Mesendoderm (in vitro differentiated cells): ENCODE data around the gene FBXW5.
A peak's percentile ranks its signal among the peaks of the same experiment; 100 is the strongest.

Experiments used
- DNase-seq: peaks from one replicate; pipeline ENCODE4 v3.0.0; 2013
- H2AK5ac ChIP-seq: 2 replicates; pipeline ENCODE4 v1.6.1; 2013; ENCODE audit warnings: low read length, inconsistent platforms
- H2BK120ac ChIP-seq: 2 replicates; pipeline ENCODE4 v1.6.1; 2013; ENCODE audit warnings: low read depth, mild to moderate bottlenecking, low read length, moderate library complexity, mixed read lengths
- H2BK15ac ChIP-seq: replicated peaks from 2 replicates; pipeline ENCODE4 v1.6.1; 2013; ENCODE audit warnings: low read depth, mild to moderate bottlenecking, moderate library complexity
- H2BK5ac ChIP-seq: 2 replicates; pipeline ENCODE4 v1.6.1; 2013; ENCODE audit warnings: low read length, inconsistent platforms
- H3K18ac ChIP-seq: 2 replicates; pipeline ENCODE4 v1.6.1; 2013; ENCODE audit warnings: mild to moderate bottlenecking, low read length, mixed read lengths
- H3K23ac ChIP-seq: one replicate; pipeline ENCODE4 v1.6.1; 2013; ENCODE audit warnings: low read length
- H3K27ac ChIP-seq: 2 replicates; pipeline ENCODE4 v1.5.1; 2013; ENCODE audit warnings: low read depth, mild to moderate bottlenecking, inconsistent platforms, low read length, moderate library complexity
- H3K27me3 ChIP-seq: 2 replicates; pipeline ENCODE4 v1.6.1; 2013; ENCODE audit warnings: low read length, control low read depth, mild to moderate bottlenecking, inconsistent platforms; ENCODE audit not compliant: insufficient read depth, poor library complexity
- H3K36me3 ChIP-seq: 2 replicates; pipeline ENCODE4 v1.6.1; 2013; ENCODE audit warnings: low read length, inconsistent platforms; ENCODE audit not compliant: control insufficient read depth, insufficient read depth
- H3K4ac ChIP-seq: one replicate; pipeline ENCODE4 v1.6.1; 2013; ENCODE audit warnings: low read depth, mild to moderate bottlenecking, low read length, moderate library complexity
- H3K4me1 ChIP-seq: 2 replicates; pipeline ENCODE4 v1.6.1; 2013; ENCODE audit warnings: low read depth, low read length, inconsistent platforms; ENCODE audit not compliant: control insufficient read depth
- H3K4me2 ChIP-seq: 2 replicates; pipeline ENCODE4 v1.6.1; 2013; ENCODE audit warnings: low read length
- H3K4me3 ChIP-seq: 2 replicates; pipeline ENCODE4 v1.5.1; 2013; ENCODE audit warnings: mild to moderate bottlenecking, low read length
- H3K56ac ChIP-seq: one replicate; pipeline ENCODE4 v1.6.1; 2013; ENCODE audit warnings: low read length
- H3K79me1 ChIP-seq: 2 replicates; pipeline ENCODE4 v1.6.1; 2013; ENCODE audit warnings: low read length, inconsistent platforms
- H3K79me2 ChIP-seq: 2 replicates; pipeline ENCODE4 v1.6.1; 2013; ENCODE audit warnings: mild to moderate bottlenecking, low read length; ENCODE audit not compliant: control insufficient read depth, insufficient read depth
- H3K9ac ChIP-seq: 2 replicates; pipeline ENCODE4 v1.6.1; 2013; ENCODE audit warnings: low read length, inconsistent platforms
- H4K5ac ChIP-seq: one replicate; pipeline ENCODE4 v1.6.1; 2013; ENCODE audit warnings: low read length
- H4K8ac ChIP-seq: one replicate; pipeline ENCODE4 v1.6.1; 2013; ENCODE audit warnings: low read depth, mild to moderate bottlenecking, control low read depth, low read length, moderate library complexity
- WGBS: extraction: QIAGEN DNeasy Blood & Tissue Kit; methylation state at CpG from one replicate; pipeline ENCODE4 v1.1.7; 2013; ENCODE audit warnings: low lambda C conversion rate, missing lambda C conversion rate; ENCODE audit not compliant: insufficient coverage; ENCODE audit errors: extremely low coverage; 5-methylcytosine and 5-hydroxymethylcytosine counted together

The FBXW5 gene

GRCh38 chr9:136961279-136962065 is 16.9 kb upstream of the FBXW5 start:
- H2BK120ac ChIP-seq = no peak overlapping the region
- no peaks in the 10 kb centered on the region for H3K79me2 ChIP-seq
- H3K23ac ChIP-seq = no peak overlapping the region
- no peaks in the 10 kb centered on the region for H3K27me3 ChIP-seq
- no peak overlapping the region for H3K27ac ChIP-seq
- no peaks in the 10 kb centered on the region for H3K79me1 ChIP-seq
- H4K5ac ChIP-seq = no peak overlapping the region
- H3K36me3 ChIP-seq = no peaks in the 10 kb centered on the region
- no peak overlapping the region for H3K9ac ChIP-seq
- no peak overlapping the region for H3K4me3 ChIP-seq
- H3K4me2 ChIP-seq = no peak overlapping the region
- H2BK15ac ChIP-seq = no peak overlapping the region
- no peak overlapping the region for H2AK5ac ChIP-seq
- H2BK5ac ChIP-seq = no peak overlapping the region
- H3K4ac ChIP-seq = no peak overlapping the region
- WGBS = no CpG with 5 or more reads among the region's 23 CpGs
- peaks cover 2% of the 10 kb centered on the region for H3K4me1 ChIP-seq
- no peak overlapping the region for H3K56ac ChIP-seq
- no peak overlapping the region for H4K8ac ChIP-seq
- no peak overlapping the region for H3K18ac ChIP-seq
- DNase-seq = no peak

- Histone ChIP-seq H4K5ac (no peak overlapping the region), H3K9ac (no peak overlapping the region), H2AK5ac (no peak overlapping the region), H2BK15ac (no peak overlapping the region), H2BK120ac (no peak overlapping the region), H4K8ac (no peak overlapping the region), H2BK5ac (no peak overlapping the region), H3K27ac (no peak overlapping the region), H3K4ac (no peak overlapping the region), H3K4me1 (peaks cover 2% of the 10 kb centered on the region), H3K4me3 (no peak overlapping the region), H3K56ac (no peak overlapping the region), H3K79me1 (no peaks in the 10 kb centered on the region), H3K23ac (no peak overlapping the region), H3K18ac (no peak overlapping the region), H3K79me2 (no peaks in the 10 kb centered on the region), H3K4me2 (no peak overlapping the region), H3K27me3 (no peaks in the 10 kb centered on the region), H3K36me3 (no peaks in the 10 kb centered on the region)
- DNase-seq = no peak
- no CpG with 5 or more reads among the region's 15 CpGs for WGBS
Measured at GRCh38 chr9:136960938-136961275, 16.4 kb upstream of the FBXW5 start.

GRCh38 chr9:136960212-136960937 is 15.8 kb upstream of the FBXW5 start:
- Histone ChIP-seq H2BK120ac (no peak overlapping the region), H2BK5ac (no peak overlapping the region), H3K4me3 (no peak overlapping the region), H3K4me1 (no peaks in the 10 kb centered on the region), H4K8ac (no peak overlapping the region), H3K4me2 (no peak overlapping the region), H3K56ac (no peak overlapping the region), H3K9ac (no peak overlapping the region), H3K27ac (no peak overlapping the region), H2AK5ac (no peak overlapping the region), H3K36me3 (no peaks in the 10 kb centered on the region), H4K5ac (no peak overlapping the region), H3K27me3 (no peaks in the 10 kb centered on the region), H3K79me1 (no peaks in the 10 kb centered on the region), H3K79me2 (no peaks in the 10 kb centered on the region), H2BK15ac (no peak overlapping the region), H3K4ac (no peak overlapping the region), H3K18ac (no peak overlapping the region), H3K23ac (no peak overlapping the region)
- no peak for DNase-seq
- no CpG with 5 or more reads among the region's 19 CpGs for WGBS

GRCh38 chr9:136958898-136959850 is 14.6 kb upstream of the FBXW5 start:
- Histone ChIP-seq H3K27ac (no peak overlapping the region), H3K4ac (no peak overlapping the region), H2AK5ac (no peak overlapping the region), H2BK120ac (no peak overlapping the region), H2BK15ac (no peak overlapping the region), H3K4me2 (no peak overlapping the region), H3K9ac (no peak overlapping the region), H3K56ac (no peak overlapping the region), H3K79me1 (no peaks in the 10 kb centered on the region), H3K27me3 (no peaks in the 10 kb centered on the region), H3K79me2 (no peaks in the 10 kb centered on the region), H2BK5ac (no peak overlapping the region), H3K23ac (no peak overlapping the region), H4K8ac (no peak overlapping the region), H3K4me1 (no peaks in the 10 kb centered on the region), H4K5ac (no peak overlapping the region), H3K36me3 (no peaks in the 10 kb centered on the region), H3K18ac (no peak overlapping the region), H3K4me3 (no peak overlapping the region)
- WGBS = no CpG with 5 or more reads among the region's 28 CpGs
- DNase-seq = no peak

- Histone ChIP-seq H3K18ac (no peak overlapping the region), H3K79me1 (no peaks in the 10 kb centered on the region), H3K23ac (peak overlapping the region; percentile 66), H4K5ac (no peak overlapping the region), H4K8ac (no peak overlapping the region), H2AK5ac (no peak overlapping the region), H3K9ac (no peak overlapping the region), H3K27me3 (no peaks in the 10 kb centered on the region), H2BK15ac (no peak overlapping the region), H3K79me2 (no peaks in the 10 kb centered on the region), H3K56ac (no peak overlapping the region), H3K36me3 (no peaks in the 10 kb centered on the region), H2BK5ac (no peak overlapping the region), H3K4me1 (no peaks in the 10 kb centered on the region), H3K27ac (no peak overlapping the region), H3K4me2 (no peak overlapping the region), H3K4me3 (no peak overlapping the region), H3K4ac (no peak overlapping the region), H2BK120ac (no peak overlapping the region)
- DNase-seq = no peak
- WGBS = no CpG with 5 or more reads among the region's 7 CpGs
Measured at GRCh38 chr9:136958473-136958872, 13.9 kb upstream of the FBXW5 start.
